A549 (cell line): ENCODE data around the gene MED27. TPM values are rescaled to one million over a fixed set of nuclear protein-coding genes. Genes with fewer than 3 reads are reported as not detected.

Experiments
- ATAC-seq, 2 experiments: fragments of 200-7000 bp in 1 of 2; fragments of >200 bp in 1 of 2; cut with Nextera tagmentation in 1 of 2; cut with Tn5 transposase in 1 of 2; 3 replicates each; pipeline versions ENCODE4 v1.8.0 to v1.9.1; 2018 to 2020; ENCODE audit warnings: mild to moderate bottlenecking in 1 of 2, moderate library complexity in 1 of 2
- CTCF ChIA-PET: fragments of 300-600 bp; sonication (Branson Sonifier 250); formaldehyde crosslinking; extraction: SDS; loops from one replicate; lab custom pipeline; 2021; ENCODE audit warnings: antibody characterized with exemption, inconsistent platforms; lab: Yijun Ruan, JAX
- POLR2A ChIA-PET: fragments of 350-600 bp; formaldehyde crosslinking; extraction: SDS; loops from one replicate; lab custom pipeline; 2021; ENCODE audit warnings: antibody characterized with exemption, inconsistent platforms; lab: Yijun Ruan, JAX
- DNase-seq, 2 experiments: peaks; one replicate each; pipeline versions ENCODE4 v3.0.0 to v3.0.0-alpha.2; 2011 to 2016; ENCODE audit warnings: low read depth in 1 of 2, low spot score in 1 of 2
- FAIRE-seq: peaks from 2 replicates; lab custom pipeline; 2011; peaks lifted over from hg19 to GRCh38; lab: Jason Lieb, UNC
- H3K27ac ChIP-seq, 2 experiments: fragments of >200 bp; sonication (Bioruptor Twin); formaldehyde crosslinking; 3 replicates each; pipeline ENCODE4 v1.5.1; 2016 to 2017
- H3K4me1 ChIP-seq: fragments of >200 bp; sonication (Bioruptor Twin); formaldehyde crosslinking; 3 replicates; pipeline ENCODE4 v1.6.1; 2016
- H3K4me2 ChIP-seq: fragments of >200 bp; sonication (Bioruptor Twin); formaldehyde crosslinking; 3 replicates; pipeline ENCODE4 v1.6.1; 2016
- H3K4me3 ChIP-seq: fragments of >200 bp; sonication (Bioruptor Twin); formaldehyde crosslinking; 3 replicates; pipeline ENCODE4 v1.5.1; 2016
- H3K9me3 ChIP-seq: fragments of >200 bp; sonication (Bioruptor Twin); formaldehyde crosslinking; 3 replicates; pipeline ENCODE4 v1.6.1; 2016
- ATOH8 ChIP-seq: fragments of 250-450 bp; sonication (Bioruptor Pico); IDR thresholded peaks from 2 replicates; pipeline ENCODE4 v1.5.0; 2020; ENCODE audit warnings: low read depth, mild to moderate bottlenecking, moderate library complexity
- BCL3 ChIP-seq: fragments of >200 bp; sonication (Bioruptor Twin); formaldehyde crosslinking; IDR thresholded peaks from 3 replicates; pipeline ENCODE4 v1.6.1; 2016
- BHLHE40 ChIP-seq: IDR thresholded peaks from 2 replicates; pipeline ENCODE4 v1.6.1; 2012; ENCODE audit warnings: low read depth, low read length, inconsistent platforms
- CBX8 ChIP-seq: fragments of 200-600 bp; sonication (generic); IDR thresholded peaks from 2 replicates; pipeline ENCODE4 v1.6.1; 2016
- CEBPB ChIP-seq, 2 experiments: fragments of >200 bp in 1 of 2; sonication (Bioruptor Twin) in 1 of 2; formaldehyde crosslinking in 1 of 2; IDR thresholded peaks; 2 replicates each; pipeline ENCODE4 v1.6.1; 2012 to 2016
- CTCF ChIP-seq: fragments of >200 bp; sonication (Bioruptor Twin); formaldehyde crosslinking; IDR thresholded peaks from 3 replicates; pipeline ENCODE4 v1.5.1; 2016
- EHF ChIP-seq: fragments of 250-450 bp; sonication (Bioruptor Pico); IDR thresholded peaks from 2 replicates; pipeline ENCODE4 v1.5.0; 2020; ENCODE audit warnings: mild to moderate bottlenecking
- FOSL2 ChIP-seq, 2 experiments: fragments of 450-650 bp in 1 of 2; fragments of >200 bp in 1 of 2; sonication (Bioruptor Twin) in 1 of 2; formaldehyde crosslinking; IDR thresholded peaks; 2 replicates each; pipeline versions ENCODE4 v1.5.0 to v1.6.1; 2016 to 2020; ENCODE audit warnings: mild to moderate bottlenecking in 1 of 2, moderate library complexity in 1 of 2
- GATA3 ChIP-seq: IDR thresholded peaks from 2 replicates; pipeline ENCODE4 v1.6.1; 2012; ENCODE audit warnings: borderline replicate concordance
- HES2 ChIP-seq: fragments of >200 bp; sonication (Bioruptor Twin); formaldehyde crosslinking; IDR thresholded peaks from 2 replicates; pipeline ENCODE4 v1.6.1; 2016
- HMGXB4 ChIP-seq: fragments of 250-450 bp; sonication (Bioruptor Pico); IDR thresholded peaks from 2 replicates; pipeline ENCODE4 v1.5.0; 2021; ENCODE audit warnings: mild to moderate bottlenecking, moderate library complexity, borderline replicate concordance
- HOXA7 ChIP-seq: fragments of 250-450 bp; sonication (Bioruptor Pico); IDR thresholded peaks from 2 replicates; pipeline ENCODE4 v1.5.0; 2020; ENCODE audit warnings: mild to moderate bottlenecking, moderate library complexity
- HOXB5 ChIP-seq: fragments of 250-450 bp; sonication (Bioruptor Pico); IDR thresholded peaks from 2 replicates; pipeline ENCODE4 v1.5.0; 2020; ENCODE audit warnings: mild to moderate bottlenecking, moderate library complexity
- JUN ChIP-seq, 2 experiments: fragments of >200 bp; sonication (Bioruptor Twin); formaldehyde crosslinking; IDR thresholded peaks; 2 replicates in 1 of 2; 3 replicates in 1 of 2; pipeline ENCODE4 v1.6.1; 2016 to 2017
- JUNB ChIP-seq: fragments of >200 bp; sonication (Bioruptor Twin); formaldehyde crosslinking; IDR thresholded peaks from 2 replicates; pipeline ENCODE4 v1.6.1; 2016
- KDM5A ChIP-seq: fragments of 200-600 bp; sonication (generic); IDR thresholded peaks from 2 replicates; pipeline ENCODE4 v1.6.1; 2016; ENCODE audit warnings: antibody characterized with exemption, mild to moderate bottlenecking
- MAZ ChIP-seq: fragments of 150-350 bp; IDR thresholded peaks from 2 replicates; pipeline ENCODE4 v1.6.1; 2014; ENCODE audit warnings: antibody characterized with exemption, low read depth, low read length, borderline replicate concordance
- NPAS2 ChIP-seq: fragments of 250-450 bp; sonication (Bioruptor Pico); IDR thresholded peaks from 2 replicates; pipeline ENCODE4 v1.8.0; 2022; ENCODE audit warnings: mild to moderate bottlenecking, moderate library complexity, borderline replicate concordance
- NR3C1 ChIP-seq: fragments of >200 bp; sonication (Bioruptor Twin); formaldehyde crosslinking; IDR thresholded peaks from 3 replicates; pipeline ENCODE4 v1.6.1; 2017
- PHF8 ChIP-seq: fragments of 200-600 bp; sonication (generic); IDR thresholded peaks from 2 replicates; pipeline ENCODE4 v1.6.1; 2016; ENCODE audit warnings: low read depth, mild to moderate bottlenecking, antibody characterized with exemption, moderate library complexity, borderline replicate concordance
- POLR2AphosphoS2 ChIP-seq: conservative IDR thresholded peaks from 2 replicates; pipeline ENCODE4 v1.6.1; 2012; ENCODE audit warnings: low read length, improper control_type of control experiment, inconsistent platforms
- RAD21 ChIP-seq, 2 experiments: fragments of >200 bp in 1 of 2; sonication (Bioruptor Twin) in 1 of 2; formaldehyde crosslinking in 1 of 2; IDR thresholded peaks in 1 of 2; conservative IDR thresholded peaks in 1 of 2; 2 replicates in 1 of 2; 3 replicates in 1 of 2; pipeline ENCODE4 v1.6.1; 2012 to 2018; ENCODE audit warnings: inconsistent platforms in 1 of 2
- RARB ChIP-seq: fragments of 250-450 bp; sonication (Bioruptor Pico); IDR thresholded peaks from 2 replicates; pipeline ENCODE4 v1.8.0; 2021; ENCODE audit warnings: mild to moderate bottlenecking, moderate library complexity
- RCOR1 ChIP-seq: fragments of 150-350 bp; IDR thresholded peaks from 2 replicates; pipeline ENCODE4 v1.6.1; 2014; ENCODE audit warnings: antibody characterized with exemption, low read length, low read depth
- TFCP2L1 ChIP-seq: fragments of 250-450 bp; sonication (Bioruptor Pico); IDR thresholded peaks from 2 replicates; pipeline ENCODE4 v1.5.0; 2021; ENCODE audit warnings: mild to moderate bottlenecking
- ZFP36 ChIP-seq: fragments of 450-650 bp; IDR thresholded peaks from 2 replicates; pipeline ENCODE4 v1.6.1; 2014; ENCODE audit warnings: borderline replicate concordance; ENCODE audit not compliant: partially characterized antibody
- whole genome bisulfite sequencing: methylation state at CpG from one replicate; pipeline ENCODE4 v1.1.6; 2017; ENCODE audit errors: missing lambda C conversion rate; 5-methylcytosine and 5-hydroxymethylcytosine counted together
- polyA plus RNA-seq, 4 experiments: library from polyadenylated mRNA; depleted of rRNA in 3 of 4; stranded (reverse); fragments of >200 nt; fragmentation: RNase III in 1 of 4; extraction: RNeasy Plus Mini Kit Qiagen cat#74134 plus additional on column Dnase treatment in 1 of 4; gene quantifications; 2 replicates in 3 of 4; 3 replicates in 1 of 4; pipeline ENCODE4 v1.2.3, GENCODE V29; 2011 to 2017

The MED27 gene
- polyA plus RNA-seq, 2 of the 4 experiments (the other 2 are of a cell fraction), result 24.2 to 37.8 TPM

GRCh38 chr9:132008855-132009812 lies 70.5 kb downstream of the MED27 start (continued):
- TF ChIP-seq FOSL2 (IDR thresholded peaks at IDR 0.05), result peak; percentile 50; the same call in 1 of the 2 replicates
- TF ChIP-seq FOSL2 (CRISPR knock-in tag; IDR thresholded peaks at IDR 0.05), result peak; percentile 79
- TF ChIP-seq BCL3, result peak; percentile 32; the same call in 1 of the 3 replicates
- no peak for TF ChIP-seq CTCF
- peak; percentile 90 for TF ChIP-seq GATA3

- WGBS, result 2% methylated on average over 8 of the region's 8 CpGs
- H3K4me2 ChIP-seq, result peak overlapping the region; percentile 85
- H3K4me3 ChIP-seq, result peak overlapping the region; percentile 12; the same call in 1 of the 3 replicates
- FAIRE-seq, result peak; percentile 65
- peaks cover 53% of the 10 kb centered on the region for H3K4me1 ChIP-seq
- ATAC-seq, result peak; percentile 91 to 94
- CTCF ChIA-PET, result interaction anchor here (0.6 to 1.7 kb wide), 7 partner anchors 11 to 228 kb away, joined by 3 to 6 read pairs (median 5); no protein-coding TSS in a partner anchor
- DNase-seq, result peak; percentile 72 to 82
- H3K27ac ChIP-seq, result peak overlapping the region; percentile 77 to 83
- peaks cover 6% of the 10 kb centered on the region; the same call in 1 of the 3 replicates for H3K9me3 ChIP-seq
- POLR2A ChIA-PET, result interaction anchor here (0.9 kb wide), 1 partner anchor 20 kb away, joined by 3 read pairs; no protein-coding TSS in a partner anchor
- TF ChIP-seq EHF (CRISPR knock-in tag) (no peak), JUN (IDR thresholded peaks at IDR 0.05) (peak; percentile 54 to 84; a peak in 3 of 5 replicates), NR3C1 (no peak), HES2 (peak; percentile 38; the same call in 1 of the 2 replicates), JUNB (peak; percentile 85), PHF8 (no peak), RAD21 (conservative IDR thresholded peaks at IDR 0.05 in 1 of 2, IDR thresholded peaks at IDR 0.05 in 1 of 2) (no peak; a peak in 1 of 5 replicates), HOXA7 (no peak), CEBPB (IDR thresholded peaks at IDR 0.05) (peak; percentile 54 to 73; a peak in 3 of 4 replicates), CBX8 (no peak), MAZ (no peak), ZFP36 (no peak), HOXB5 (CRISPR knock-in tag) (no peak), RARB (no peak), POLR2AphosphoS2 (no peak), TFCP2L1 (CRISPR knock-in tag) (no peak), NPAS2 (CRISPR knock-in tag) (no peak), ATOH8 (CRISPR knock-in tag) (no peak), RCOR1 (no peak), KDM5A (no peak), HMGXB4 (CRISPR knock-in tag) (no peak), BCL3 (peak; percentile 22; the same call in 1 of the 3 replicates), BHLHE40 (no peak)
Observed at GRCh38 chr9:132008184-132008803, 71.4 kb downstream of the MED27 start.
